Measurements from ENCODE around the gene ZCCHC3.

DNA sequence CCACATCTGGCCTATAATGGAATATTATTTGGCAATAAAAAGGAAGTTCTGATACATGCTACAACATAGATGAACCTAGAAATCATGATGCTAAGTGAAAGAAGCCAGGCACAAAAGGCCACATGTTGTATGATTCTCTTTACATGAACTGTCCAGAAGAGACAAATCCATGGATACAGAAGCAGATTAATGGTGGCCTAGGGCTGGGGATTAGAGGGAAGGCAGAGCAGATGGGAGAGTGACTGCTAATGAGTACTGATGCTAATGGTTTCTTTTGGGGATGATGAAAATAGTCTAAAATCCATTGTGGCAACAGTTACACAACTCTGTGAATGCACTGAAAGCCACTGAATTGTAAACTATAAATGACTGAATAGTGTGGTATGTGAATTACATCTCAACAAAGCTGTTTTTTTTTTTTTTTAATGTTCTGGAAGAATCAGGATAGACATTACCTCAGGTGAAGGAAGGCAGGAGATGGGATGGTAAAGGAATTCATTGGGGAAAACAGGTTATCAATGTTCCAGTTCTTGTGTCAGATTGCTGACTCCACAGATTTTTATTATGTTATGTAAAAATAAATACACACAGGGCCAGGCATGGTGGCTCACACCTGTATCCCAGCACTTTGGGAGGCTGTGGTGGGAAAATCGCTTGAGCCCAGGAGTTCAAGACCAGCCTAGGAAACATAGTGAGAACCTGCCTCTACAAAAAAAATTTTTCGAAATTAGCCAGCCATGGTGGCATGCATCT, 19.1 kb downstream of the ZCCHC3 start:
- TF ChIP-seq CTCF (conservative IDR thresholded peaks at IDR 0.05 in 1 of 2, IDR thresholded peaks at IDR 0.05 in 1 of 2; ENCODE audit: low read depth in 1 of 2, low read length in 2 of 2) (no peak), EZH2 (IDR thresholded peaks at IDR 0.05; ENCODE audit: low read length, missing control alignments) (no peak)

Data from fibroblast of lung (primary cell).